WI38 (cell line): Measurements from ENCODE around the gene FERD3L.

ENCODE experiments used
- H3K4me3 ChIP-seq: 2 replicates; pipeline ENCODE4 v1.5.1; 2011; ENCODE audit warnings: low read depth, mild to moderate bottlenecking, control low read depth, low read length
- CTCF ChIP-seq: IDR thresholded peaks from 2 replicates; pipeline ENCODE4 v1.5.1; 2012; ENCODE audit warnings: low read depth, mild to moderate bottlenecking, control low read depth, low read length

Gene FERD3L

DNA sequence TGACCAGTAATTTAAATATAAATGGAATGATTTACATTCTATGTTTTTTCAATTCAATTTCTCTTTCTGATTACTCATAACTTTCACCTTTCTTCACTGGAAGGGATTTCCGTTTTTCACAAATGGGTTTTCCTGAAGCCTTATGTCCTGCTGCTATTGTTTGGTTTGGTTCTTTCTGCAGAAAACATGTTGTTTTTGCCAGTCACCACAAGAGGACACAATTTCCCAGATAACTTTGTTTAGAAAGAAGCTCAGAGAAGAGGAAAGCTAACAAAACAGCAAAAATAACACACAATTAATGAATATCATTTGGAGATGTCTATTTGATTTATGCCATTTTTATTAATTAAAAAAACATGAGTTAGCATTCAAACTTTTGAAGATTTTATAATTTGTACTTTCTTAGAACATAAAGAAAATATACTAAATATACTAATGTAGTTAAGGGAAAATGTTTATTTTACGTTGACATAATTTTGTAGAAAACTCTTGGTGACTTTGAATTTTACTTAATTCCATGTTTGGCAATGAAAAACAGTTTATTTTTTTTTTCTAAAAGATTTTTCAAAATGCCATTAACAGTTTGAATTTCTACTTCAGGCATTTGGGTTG, 23.1 kb downstream of the FERD3L start:
- no peak overlapping the region for H3K4me3 ChIP-seq
- peak; percentile 70; the same call in 1 of the 2 replicates for TF ChIP-seq CTCF

GRCh38 chr7:19119870-19120486, 25.2 kb downstream of the FERD3L start:
- no peak for TF ChIP-seq CTCF
- no peak overlapping the region for H3K4me3 ChIP-seq

- H3K4me3 ChIP-seq, result no peak overlapping the region
- no peak for TF ChIP-seq CTCF
These were observed 25.8 kb downstream of the FERD3L start for GRCh38 chr7:19119372-19119771.

GRCh38 chr7:19118636-19119371, 26.4 kb downstream of the FERD3L start:
- H3K4me3 ChIP-seq, result peak overlapping the region; percentile 72

GRCh38 chr7:19117870-19118608, 27.2 kb downstream of the FERD3L start:
- H3K4me3 ChIP-seq, result peak overlapping the region; percentile 72
- TF ChIP-seq CTCF, result 0 out of 2 replicates have a peak, but pooled peaks have one; percentile 3

More at GRCh38 chr7:19118636-19119371, 26.4 kb downstream of the FERD3L start:
- TF ChIP-seq CTCF, result no peak

DNA sequence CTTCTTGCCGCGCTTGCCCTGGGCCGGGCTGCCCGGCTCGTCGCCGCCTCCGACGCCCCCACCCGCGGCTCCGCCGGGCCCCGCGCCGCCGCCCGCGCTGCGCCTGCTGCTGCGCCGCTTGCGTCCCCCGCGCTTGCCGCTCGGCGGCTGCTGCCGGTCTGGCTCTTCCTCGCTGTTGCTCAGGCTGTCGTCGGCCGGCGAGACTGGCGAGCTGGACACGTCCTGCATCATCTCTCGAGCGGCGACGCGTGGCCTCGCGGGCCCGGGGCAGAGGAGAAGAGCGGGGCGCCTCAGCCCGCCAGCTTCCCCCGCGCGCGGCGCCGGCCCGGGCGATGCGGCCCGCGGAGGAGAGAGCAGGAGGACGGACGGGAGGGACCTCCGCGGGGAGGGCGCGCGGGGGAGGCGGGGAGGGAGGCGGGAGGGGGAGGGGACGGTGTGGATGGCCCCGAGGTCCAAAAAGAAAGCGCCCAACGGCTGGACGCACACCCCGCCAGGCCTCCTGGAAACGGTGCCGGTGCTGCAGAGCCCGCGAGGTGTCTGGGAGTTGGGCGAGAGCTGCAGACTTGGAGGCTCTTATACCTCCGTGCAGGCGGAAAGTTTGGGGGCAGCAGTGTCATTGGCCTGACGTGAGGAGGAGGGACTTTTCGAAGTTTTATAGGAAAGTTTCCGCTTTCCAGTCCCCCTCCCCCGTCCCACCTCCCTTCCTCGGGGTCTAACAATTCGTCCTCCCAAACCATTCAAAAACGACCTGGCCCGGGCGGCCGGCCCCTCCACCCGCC, 27.9 kb downstream of the FERD3L start, which contains the start of gene TWIST1:
TSS of gene TWIST1 (minus strand) at position 546 of the 779 bp plus-strand sequence. CDS start at position 231, 315 bp downstream.
- H3K4me3 ChIP-seq, result peak within 1 kb of the TSS; percentile 72
- TF ChIP-seq CTCF, result no peak
